SW480 (cell line): Measurements from ENCODE around the gene ZSWIM9.

Experiments
- DNase-seq: peaks from one replicate; pipeline ENCODE4 v3.0.0-alpha.2; 2016; ENCODE audit warnings: low spot score

Gene ZSWIM9

DNA sequence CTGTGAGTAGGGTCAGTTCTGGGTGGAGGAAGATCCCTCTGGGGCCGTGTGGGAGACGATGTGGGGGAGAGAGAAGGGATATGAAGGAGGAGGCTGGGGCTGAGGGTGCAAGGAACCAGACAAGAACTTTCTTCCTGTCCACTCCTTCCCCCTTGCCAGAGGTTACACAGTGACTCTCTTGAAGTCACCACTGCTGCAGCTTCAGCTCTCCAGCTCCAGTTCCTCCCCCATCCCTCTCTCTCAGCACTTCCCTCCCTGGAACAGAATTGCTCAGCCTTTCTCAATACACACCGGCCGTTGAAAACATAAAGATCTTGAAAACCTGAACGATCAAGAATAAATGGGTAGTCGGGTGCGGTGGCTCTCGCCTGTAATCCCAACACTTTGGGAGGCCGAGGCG lies 5.1 kb downstream of the ZSWIM9 start:
- DNase-seq = no peak

DNA sequence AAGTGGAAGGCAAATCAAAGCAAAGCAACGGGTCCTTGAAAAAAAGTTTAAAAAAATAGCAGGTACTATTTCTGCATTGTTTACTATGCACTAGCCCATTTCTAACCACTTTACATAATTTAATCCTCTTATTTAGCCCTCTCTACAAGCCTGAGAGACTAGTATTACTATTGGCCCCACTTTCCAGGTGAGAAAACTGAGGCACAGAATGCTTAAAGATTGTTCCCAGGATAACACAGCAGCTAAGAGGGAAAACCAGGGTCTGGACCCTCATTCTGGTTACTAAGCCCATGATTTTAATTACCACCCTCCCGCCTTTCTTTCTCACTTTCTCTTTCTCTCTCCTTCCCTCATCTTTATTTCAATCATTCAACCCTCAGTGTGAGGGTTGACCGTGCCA lies 5.7 kb downstream of the ZSWIM9 start:
- DNase-seq = no peak

DNA sequence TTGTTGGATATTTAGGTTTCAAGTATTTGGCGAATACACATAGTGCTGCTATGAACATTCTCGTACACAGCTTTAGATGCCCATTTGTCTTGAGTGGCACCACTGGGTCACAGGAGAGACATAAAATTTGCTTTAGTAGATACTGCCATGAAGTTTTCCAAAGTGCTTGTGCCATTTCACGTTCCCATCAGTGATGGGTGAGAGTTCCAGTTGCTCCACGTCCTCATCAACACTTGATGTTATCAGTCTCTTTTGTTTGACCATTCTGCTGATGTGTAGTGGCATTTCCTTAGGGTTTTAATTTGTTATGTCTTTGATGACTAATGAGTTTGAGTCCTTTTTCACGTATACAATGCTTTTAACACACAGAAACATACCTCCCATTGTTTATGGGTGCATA lies 11.0 kb downstream of the ZSWIM9 start:
- no peak for DNase-seq

DNA sequence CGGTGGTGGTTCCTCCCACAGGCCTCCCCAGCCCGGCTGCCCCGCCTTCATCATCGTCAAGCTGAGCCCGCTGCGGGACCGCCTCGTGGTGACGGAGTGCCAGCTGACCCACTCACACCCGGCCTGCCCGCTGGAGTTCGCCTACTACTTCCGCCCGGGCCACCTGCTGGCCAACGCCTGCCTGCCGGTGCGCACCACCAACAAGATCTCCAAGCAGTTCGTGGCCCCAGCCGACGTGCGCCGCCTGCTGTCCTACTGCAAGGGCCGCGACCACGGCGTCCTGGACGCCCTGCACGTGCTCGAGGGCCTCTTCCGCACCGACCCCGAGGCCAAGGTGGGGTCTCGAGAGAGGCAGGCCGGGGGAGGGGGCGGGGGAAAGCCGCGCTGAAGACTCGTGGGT lies 12.0 kb downstream of the ZSWIM9 start:
- DNase-seq = no peak

DNA sequence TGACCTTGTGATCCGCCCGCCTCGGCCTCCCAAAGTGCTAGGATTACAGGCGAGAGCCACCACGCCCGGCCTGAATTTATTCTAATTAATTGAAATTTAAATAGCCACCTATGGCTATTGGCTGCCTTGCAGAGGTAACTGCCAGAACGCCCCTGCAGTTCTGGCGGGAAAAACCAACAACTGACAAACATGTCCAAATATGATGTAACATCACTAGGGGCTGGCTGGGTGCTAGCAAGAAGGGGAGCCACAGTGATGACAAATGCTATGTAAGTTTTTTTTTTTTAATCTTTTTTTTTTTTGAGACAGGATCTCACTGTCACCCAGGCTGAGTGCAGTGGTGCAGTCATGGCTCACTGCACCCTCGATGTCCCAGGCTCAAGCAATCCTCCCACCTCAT lies 12.9 kb downstream of the ZSWIM9 start:
- no peak for DNase-seq

DNA sequence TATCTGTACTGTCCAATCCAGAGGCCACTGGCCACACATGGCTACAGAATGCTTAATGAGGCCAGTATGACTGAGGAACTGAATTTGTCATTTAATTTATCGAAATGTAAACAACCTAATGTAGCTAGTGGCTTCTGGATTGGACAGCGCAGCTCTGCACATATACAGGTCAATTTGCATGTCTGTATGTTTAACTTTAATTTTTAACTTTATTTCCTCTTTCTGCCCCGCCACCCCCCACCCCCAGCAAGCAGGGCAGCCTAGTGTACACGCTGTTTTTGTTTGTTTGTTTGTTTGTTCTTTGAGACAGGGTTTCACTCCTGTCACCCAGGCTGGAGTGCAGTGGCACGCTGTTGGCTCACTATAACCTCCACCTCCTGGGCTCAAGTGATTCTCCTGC lies 15.5 kb downstream of the ZSWIM9 start:
- DNase-seq = no peak

DNA sequence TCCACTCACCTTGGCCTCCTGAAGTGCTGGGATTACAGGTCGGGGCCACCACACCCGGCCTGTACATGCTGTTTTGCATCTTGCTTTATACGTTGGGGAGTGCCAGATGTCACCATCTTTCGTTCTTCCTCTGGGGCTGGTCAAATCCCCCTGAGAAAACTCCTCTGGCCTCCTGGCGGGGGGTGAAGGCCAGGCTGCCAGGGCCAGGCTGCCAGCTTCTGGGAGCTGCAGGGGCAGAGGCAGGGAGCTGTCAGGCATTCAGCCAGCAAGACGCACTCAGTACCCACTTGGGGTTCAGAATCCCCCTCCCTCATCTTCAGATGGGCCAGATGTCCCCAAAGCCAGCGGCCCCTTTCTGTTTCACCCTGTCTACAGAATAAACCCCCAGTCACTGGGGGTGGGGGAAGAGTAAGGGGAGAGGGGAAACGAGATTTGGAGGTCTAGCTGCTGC lies 16.1 kb downstream of the ZSWIM9 start:
- DNase-seq = no peak

DNA sequence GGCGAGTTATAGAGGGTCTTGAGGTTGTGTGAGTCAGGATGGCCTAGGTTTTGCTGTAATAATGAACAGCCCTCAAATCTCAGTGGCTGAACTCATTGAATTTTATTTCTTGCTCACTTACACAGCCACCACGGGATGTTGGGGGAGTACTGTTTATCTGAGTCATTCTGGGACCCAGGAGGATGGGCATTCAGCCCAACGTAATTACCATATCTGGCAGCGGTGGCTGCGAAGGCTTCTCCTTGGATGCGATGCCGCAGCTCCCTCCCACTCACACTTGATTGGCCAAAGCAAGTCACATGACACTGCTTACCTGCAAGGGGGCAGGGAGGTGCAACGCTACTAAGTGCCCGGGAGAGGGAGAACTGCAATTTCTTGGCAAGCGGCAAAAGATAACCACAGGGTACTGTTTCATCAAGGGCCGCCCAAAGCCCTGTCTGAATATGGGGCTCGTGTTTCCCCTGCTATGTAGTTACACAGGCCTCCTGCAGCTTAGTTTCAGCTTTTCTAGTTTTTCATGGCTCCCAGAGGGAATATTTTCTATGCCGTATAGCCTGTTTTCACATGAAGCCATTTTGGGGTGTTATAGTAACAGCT lies 19.9 kb downstream of the ZSWIM9 start:
- DNase-seq = peak; percentile 72

DNA sequence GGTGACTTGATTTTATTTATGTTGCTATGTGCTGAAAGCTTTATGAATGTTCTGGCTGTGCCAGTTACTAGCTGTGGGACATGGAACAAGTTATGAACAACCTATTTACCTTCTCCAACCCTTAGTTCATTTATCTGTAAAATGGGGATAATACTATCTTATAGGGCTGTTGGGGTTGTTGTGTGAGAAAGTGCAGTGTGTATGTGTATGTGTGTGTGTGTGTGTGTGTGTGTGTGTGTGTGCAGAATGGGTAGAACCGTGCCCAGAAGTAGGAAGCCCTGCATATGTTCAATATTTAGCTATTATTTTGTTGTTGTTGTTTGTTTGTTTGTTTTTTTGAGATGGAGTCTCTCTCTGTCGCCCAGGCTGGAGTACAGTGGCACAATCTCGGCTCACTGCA lies 20.4 kb downstream of the ZSWIM9 start:
- no peak for DNase-seq

DNA sequence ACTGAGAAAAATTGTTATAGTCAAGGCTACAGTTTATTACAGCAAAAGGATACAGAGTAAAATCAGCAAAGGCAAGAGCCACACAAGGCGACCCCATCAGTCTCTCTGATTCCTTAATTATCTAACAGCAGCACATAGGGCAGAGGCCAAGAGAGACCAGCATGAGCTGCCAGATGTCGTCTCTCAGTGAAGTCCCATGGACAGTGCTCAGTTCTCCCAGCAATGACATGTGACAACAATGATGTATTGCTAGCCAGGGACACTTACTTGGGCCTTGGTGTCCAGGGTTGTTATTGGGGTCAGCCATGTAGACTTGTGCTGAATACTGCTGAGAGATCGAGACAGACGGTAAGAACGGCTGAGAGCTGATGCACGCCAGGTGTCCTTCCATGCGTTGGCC lies 22.3 kb downstream of the ZSWIM9 start:
- DNase-seq = no peak

DNA sequence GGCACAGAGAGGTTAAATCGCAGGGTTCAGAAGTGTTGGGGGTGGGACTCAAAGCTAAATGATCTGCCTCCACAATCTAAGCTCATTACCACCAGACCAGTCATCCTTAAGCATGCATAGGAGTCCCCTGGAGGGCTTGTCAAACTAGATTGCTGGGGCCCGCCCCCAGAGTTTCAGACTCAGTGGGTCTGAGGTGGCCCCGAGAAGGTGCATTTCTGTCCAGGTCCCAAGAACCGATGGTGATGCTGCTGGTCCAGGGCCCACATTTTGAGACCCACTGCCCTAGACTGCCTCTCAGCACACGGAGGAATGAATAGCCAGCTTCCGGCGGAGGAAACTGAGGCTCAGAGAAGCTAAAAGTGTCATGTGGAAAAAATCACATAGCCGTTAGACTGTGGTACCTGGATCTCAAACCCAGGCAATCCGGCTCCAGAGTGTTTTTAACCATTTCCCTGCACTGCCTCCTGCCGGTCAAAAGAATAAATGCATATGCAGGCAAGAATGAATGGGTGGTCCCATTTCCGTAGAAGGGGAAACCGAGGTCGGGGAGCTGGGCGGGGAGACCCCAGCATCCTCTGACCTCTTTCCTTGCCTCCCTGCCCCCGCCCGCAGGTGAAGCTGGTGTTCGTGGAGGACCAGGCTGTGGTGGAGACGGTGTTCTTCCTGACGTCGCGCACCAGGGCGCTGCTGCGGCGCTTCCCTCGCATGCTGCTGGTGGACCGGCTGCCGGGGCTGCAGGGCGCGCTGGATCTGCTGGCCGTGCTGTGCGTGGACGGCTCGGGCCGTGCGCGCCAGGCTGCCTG lies 23.8 kb downstream of the ZSWIM9 start:
- DNase-seq = no peak

DNA sequence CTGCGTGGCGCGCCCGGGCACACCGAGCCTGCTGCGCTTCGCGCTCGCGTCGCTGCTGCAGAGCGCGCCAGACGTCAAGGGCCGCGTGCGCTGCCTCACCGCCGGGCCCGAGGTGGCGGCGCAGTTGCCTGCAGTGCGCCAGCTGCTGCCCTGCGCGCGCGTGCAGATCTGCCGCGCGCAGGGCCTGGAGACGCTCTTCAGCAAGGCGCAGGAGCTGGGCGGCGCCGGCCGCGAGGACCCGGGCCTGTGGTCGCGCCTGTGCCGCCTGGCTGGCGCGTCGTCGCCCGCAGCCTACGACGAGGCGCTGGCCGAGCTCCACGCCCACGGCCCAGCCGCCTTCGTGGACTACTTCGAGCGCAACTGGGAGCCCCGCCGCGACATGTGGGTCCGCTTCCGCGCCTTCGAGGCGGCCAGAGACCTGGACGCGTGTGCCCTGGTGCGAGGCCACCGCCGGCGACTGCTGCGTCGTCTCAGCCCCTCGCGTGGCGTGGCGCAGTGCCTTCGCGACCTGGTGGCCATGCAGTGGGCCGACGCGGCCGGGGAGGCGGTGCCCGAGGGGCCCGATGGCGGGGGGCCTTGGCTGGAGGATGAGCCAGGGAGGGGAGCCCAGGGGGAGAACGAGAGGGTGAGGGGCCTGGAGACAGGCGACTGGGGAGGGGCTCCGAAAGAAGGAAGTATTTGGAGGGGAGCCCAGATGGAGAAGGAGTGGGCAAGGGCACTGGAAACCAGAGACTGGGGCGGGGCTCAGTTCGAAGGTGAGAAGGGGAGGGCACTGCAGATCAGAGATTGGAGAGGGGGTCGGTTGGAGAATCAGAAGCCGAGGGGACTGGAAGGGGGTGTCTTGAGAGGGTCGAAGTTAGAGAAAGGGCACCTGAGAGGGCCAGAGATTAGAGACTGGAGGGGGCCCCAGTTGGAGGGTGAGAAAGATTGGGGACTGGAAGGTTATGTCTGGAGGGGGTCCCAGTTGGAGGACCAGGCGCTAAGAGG lies 24.7 kb downstream of the ZSWIM9 start:
- DNase-seq = no peak

DNA sequence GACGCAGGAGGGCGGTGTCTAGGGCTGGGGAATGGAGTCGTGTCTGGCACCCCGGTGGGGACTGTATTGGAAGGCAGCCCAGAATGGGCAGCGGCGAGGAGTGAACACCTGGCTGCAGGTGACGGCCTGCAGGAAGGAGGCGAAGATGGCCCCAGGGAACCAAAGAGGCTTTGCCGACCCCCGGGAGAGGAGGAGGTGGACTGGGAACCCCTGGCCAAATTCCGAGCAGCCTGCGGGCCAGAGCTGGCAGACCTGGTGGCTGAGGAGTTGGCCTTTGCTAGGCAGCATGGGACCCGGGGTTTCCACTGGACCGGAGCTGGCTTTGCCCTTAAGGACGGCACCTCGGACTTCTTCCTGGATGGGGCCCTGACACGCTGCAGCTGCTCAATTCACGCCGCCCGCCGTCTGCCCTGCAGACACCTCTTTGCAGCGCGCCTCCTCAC lies 25.9 kb downstream of the ZSWIM9 start:
- DNase-seq = no peak

DNA sequence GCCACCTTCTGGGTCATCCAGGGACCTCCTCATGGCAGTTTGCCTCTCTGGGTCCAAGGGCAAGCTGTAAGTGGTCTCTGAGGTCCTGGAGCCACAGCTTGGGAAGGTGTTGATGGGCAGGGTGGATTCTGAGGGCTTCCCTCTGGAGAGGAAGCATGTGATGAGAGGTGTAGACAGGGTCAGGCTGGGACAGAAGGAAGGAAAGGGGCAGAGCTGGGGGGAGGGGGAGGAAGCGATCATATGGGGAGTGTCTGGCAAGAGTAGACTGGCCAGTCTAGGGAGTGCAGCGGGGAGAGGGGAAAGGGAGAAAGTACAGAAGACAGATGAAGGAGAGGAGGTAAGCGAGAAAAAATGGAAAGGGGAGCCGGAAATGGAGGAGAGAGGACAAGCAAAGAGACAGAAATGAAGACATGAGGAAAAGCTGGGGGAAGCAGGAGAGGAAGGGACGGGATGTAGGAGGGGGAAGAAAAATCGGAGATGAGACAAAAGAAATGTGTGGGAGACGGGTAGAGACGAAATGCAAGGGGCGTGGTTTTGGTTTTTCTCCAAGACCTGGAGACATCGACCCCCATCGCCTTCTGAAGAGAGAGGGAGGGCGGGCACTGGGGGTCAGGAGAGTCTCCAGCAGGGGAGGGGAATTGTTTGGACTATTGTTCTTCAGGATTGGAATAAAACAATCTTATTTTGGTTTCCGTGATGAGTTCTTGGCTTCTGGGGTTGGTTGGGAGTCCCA lies 26.6 kb downstream of the ZSWIM9 start:
- no peak for DNase-seq

DNA sequence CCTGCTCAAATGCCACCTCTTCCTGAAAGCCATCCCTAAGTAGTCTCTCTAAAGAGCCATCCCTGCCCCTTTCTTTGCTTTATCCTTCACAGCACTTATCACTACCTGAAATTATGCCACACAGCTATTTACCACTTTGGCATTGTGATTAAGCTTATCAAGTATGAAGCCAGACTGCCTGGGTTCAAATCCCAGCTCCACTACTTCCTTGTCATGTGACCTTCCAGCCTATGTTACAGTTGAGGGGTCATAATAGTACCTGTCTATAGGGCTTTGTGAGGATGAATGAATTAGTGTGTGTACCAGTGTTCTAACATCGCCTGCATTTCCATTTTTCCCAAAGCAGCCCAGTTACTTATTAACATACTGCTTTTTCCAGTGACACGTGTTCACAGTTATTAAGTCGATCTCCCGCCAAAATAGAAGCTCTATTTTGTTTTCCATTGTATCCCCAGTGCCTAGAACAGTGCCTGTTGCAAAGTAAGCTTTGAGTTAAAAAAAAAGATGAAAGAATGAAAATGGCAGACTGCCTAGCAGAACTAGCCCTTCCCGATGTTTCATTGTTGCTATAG lies 32.8 kb downstream of the ZSWIM9 start:
- no peak for DNase-seq

DNA sequence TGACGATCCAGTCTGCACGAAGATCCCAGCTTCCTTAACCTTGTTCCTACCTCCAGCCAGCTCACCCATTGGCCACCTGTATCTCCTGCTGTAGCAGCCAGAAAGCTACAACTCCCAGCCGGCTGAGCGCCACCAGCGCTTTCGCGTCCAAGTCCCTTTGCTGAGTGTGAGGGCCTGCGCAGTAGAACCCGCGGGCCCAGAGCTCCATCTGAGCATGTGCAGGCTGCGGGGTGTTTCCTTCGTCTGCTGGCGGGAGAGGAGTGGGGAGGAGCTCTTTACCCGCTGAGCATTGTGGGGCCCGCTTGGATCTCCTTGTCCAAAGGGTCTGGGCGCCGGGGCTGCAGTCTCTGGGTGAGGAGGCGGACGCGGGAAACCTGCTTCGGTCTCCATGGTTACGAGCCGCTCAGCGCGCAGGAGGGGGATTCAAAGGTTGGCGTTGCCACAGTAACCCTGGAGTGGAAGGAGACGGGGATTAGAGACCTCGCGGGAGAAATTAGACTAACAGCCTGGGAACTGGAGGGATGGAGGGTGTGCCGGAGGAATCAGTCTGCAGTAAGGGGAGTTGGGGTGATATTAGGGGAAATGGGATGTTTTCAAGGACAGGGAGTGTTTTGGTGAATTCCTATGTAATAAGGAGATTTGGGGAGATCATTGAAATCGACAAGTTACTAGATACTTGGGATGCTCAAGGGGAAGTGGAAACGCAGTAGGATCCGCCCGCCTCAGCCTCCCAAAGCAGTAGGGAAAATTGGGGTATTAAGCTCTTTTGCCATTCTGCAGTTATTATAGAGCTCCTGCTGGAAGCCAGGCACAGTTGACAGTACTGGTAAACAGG lies 33.5 kb downstream of the ZSWIM9 start:
- DNase-seq = peak; percentile 99

DNA sequence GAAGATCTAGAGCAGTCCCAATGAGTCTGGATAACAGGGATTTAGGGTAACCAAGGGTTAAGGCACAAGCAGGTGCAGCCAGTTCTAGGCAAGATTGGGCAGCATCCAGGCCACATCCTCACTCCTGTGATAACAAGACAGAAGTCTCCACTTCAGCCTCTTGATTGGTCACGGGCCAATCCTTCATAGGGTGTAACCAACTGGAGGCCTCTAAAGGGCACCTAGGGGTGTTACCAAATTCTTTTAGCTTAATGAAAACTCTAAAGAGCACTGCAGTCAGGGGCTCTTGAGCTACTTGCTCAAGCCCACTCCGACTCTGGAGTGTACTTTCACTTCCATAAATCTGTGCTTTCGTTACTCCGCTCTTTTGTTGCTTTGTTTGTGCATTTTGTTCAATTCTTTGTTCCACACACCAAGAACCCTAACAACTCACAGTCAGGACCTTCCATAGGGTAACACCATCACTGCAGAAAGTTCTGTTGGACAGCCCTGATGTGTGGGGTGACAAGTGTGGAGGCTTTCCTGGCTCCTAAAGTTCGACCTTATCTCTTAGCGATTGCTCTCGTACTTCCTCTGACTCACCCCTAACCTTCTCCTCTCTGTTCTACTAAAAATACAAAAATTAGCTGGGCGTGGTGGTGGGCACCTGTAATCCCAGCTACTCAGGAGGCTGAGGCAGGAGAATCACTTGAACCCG lies 36.1 kb downstream of the ZSWIM9 start:
- DNase-seq = no peak

DNA sequence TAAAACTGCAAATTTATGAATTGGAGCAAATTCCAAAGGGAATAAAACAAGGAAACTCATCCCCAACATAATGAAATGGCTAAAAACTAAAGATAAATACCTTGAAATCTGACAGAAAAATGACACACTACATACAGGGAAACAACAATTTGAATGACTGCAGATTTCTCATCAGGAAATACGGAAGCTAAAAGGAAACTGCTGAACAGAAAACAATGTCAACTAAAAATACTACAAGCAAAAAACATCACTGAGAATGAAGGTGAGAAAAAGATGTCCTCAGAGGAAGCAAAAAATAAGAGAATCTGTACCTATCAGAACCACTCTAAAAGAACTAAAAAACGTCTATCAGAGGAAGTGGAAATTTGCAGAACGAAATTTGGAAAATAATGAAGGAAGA lies 39.5 kb downstream of the ZSWIM9 start:
- no peak for DNase-seq

DNA sequence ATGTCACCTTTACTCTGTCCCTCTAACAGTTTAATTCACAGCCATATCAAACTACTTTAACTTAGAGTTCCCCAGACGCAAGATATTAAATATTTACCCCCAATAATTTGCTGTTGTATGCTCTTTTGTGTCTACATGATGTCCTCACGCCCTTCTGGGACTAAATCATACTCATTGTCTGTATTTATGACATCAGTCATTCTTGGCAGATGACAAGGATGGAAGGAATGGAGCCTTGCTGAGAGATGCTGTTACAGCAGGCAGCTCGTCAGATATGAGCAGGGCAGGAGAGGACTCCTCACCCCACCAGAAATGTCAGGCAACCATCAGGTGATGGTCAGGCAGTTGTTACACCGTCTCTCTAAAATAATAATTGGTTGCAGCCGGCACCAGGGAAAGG lies 43.5 kb downstream of the ZSWIM9 start:
- no peak for DNase-seq

DNA sequence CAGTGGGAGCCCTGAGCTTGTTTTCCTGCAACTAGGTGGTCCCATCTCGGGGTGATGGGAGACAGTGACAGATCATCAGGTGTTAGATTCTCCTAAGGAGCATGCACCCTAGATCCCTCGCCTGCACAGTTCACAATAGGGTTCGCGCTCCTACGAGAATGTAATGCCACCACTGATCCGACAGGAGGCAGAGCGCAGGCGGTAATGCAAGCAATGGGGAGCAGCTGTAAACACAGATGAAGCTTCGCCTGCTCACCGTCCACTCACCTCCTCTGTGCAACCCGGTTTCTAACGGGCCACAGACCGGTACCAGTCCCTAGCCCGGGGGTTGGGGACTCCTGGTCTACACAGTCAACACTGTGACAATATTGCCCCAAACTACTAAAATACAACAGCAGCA lies 46.5 kb downstream of the ZSWIM9 start:
- DNase-seq = no peak
